GM21737 (cell line): Measurements from ENCODE around the gene LRP6.
A peak's percentile ranks its signal among the peaks of the same experiment; 100 is the strongest.
"Not testable (repeated sequence)": the region's sequence is repeated elsewhere in the genome, so short reads cannot be mapped to it uniquely, and the experiment has no call there.

Experiments used
- ATAC-seq: cut with Tn5 transposase; IDR thresholded peaks from one replicate; pipeline ENCODE4 v1.9.1; 2021; ENCODE audit warnings: mild to moderate bottlenecking, moderate library complexity; ENCODE audit not compliant: unreplicated experiment

Gene LRP6

GRCh38 chr12:12266389-12266872 is 413 bp downstream of the LRP6 start:
- peak; percentile 33 for ATAC-seq

GRCh38 chr12:12265571-12266388 is 1.1 kb downstream of the LRP6 start:
- ATAC-seq = no peak

GRCh38 chr12:12265035-12265434 is 1.8 kb downstream of the LRP6 start:
- no peak for ATAC-seq

GRCh38 chr12:12263909-12264308 is 2.9 kb downstream of the LRP6 start:
- ATAC-seq = no peak

GRCh38 chr12:12256291-12256757 is 10.5 kb downstream of the LRP6 start:
- not testable (repeated sequence) for ATAC-seq

GRCh38 chr12:12254553-12254952 is 12.3 kb downstream of the LRP6 start:
- no peak for ATAC-seq

- no peak for ATAC-seq
Observed at GRCh38 chr12:12249216-12250050, 17.4 kb downstream of the LRP6 start.

GRCh38 chr12:12247584-12247983 is 19.3 kb downstream of the LRP6 start:
- no peak for ATAC-seq

- no peak for ATAC-seq
Observed at GRCh38 chr12:12244341-12244740, 22.5 kb downstream of the LRP6 start.

GRCh38 chr12:12240662-12241340 is 26.0 kb downstream of the LRP6 start:
- no peak for ATAC-seq

- no peak for ATAC-seq
Observed at GRCh38 chr12:12239127-12239526, 27.7 kb downstream of the LRP6 start.

- ATAC-seq = no peak
Observed at GRCh38 chr12:12238605-12239004, 28.2 kb downstream of the LRP6 start.

GRCh38 chr12:12236896-12237295 is 29.9 kb downstream of the LRP6 start:
- ATAC-seq = no peak

GRCh38 chr12:12230275-12230674 is 36.6 kb downstream of the LRP6 start:
- ATAC-seq = no peak

GRCh38 chr12:12229556-12230092 is 37.2 kb downstream of the LRP6 start:
- ATAC-seq = no peak

GRCh38 chr12:12228402-12228801 is 38.4 kb downstream of the LRP6 start:
- no peak for ATAC-seq

- no peak for ATAC-seq
Observed at GRCh38 chr12:12226187-12226586, 40.7 kb downstream of the LRP6 start.

GRCh38 chr12:12224240-12224940 is 42.5 kb downstream of the LRP6 start:
- ATAC-seq = no peak

GRCh38 chr12:12221560-12221959 is 45.3 kb downstream of the LRP6 start:
- no peak for ATAC-seq

GRCh38 chr12:12219664-12220063 is 47.2 kb downstream of the LRP6 start:
- no peak for ATAC-seq
